ENCODE results near the gene MTUS2. TPM values are rescaled to one million over a fixed set of nuclear protein-coding genes. Genes with fewer than 3 reads are reported as not detected.

Gene MTUS2
- total RNA-seq, 1 donor from 2014 or later, result 0.08 TPM

GRCh38 chr13:28856287-28856686 lies 36.1 kb downstream of the MTUS2 start:
- DNase-seq (ENCODE audit: low read depth), result no peak

- no peak for DNase-seq (ENCODE audit: low read depth)
Measured at GRCh38 chr13:28859069-28859468, 38.9 kb downstream of the MTUS2 start.

GRCh38 chr13:28859717-28860116 lies 39.6 kb downstream of the MTUS2 start:
- no peak for DNase-seq (ENCODE audit: low read depth)

GRCh38 chr13:28864544-28864943 lies 44.4 kb downstream of the MTUS2 start:
- no peak for DNase-seq (ENCODE audit: low read depth)

GRCh38 chr13:28865149-28865744 lies 45.1 kb downstream of the MTUS2 start:
- DNase-seq (ENCODE audit: low read depth), result no peak

GRCh38 chr13:28865951-28866350 lies 45.8 kb downstream of the MTUS2 start:
- DNase-seq (ENCODE audit: low read depth), result no peak

- DNase-seq (ENCODE audit: low read depth), result no peak
Measured at GRCh38 chr13:28866932-28867331, 46.8 kb downstream of the MTUS2 start.

- no peak for DNase-seq (ENCODE audit: low read depth)
Measured at GRCh38 chr13:28867564-28867963, 47.4 kb downstream of the MTUS2 start.

- DNase-seq (ENCODE audit: low read depth), result no peak
Measured at GRCh38 chr13:28872427-28873176, 52.5 kb downstream of the MTUS2 start.

- no peak for DNase-seq (ENCODE audit: low read depth)
Measured at GRCh38 chr13:28875846-28876615, 55.9 kb downstream of the MTUS2 start.

- no peak for DNase-seq (ENCODE audit: low read depth)
Measured at GRCh38 chr13:28877408-28877807, 57.3 kb downstream of the MTUS2 start.

- DNase-seq (ENCODE audit: low read depth), result no peak
Measured at GRCh38 chr13:28885181-28885580, 65.0 kb downstream of the MTUS2 start.

GRCh38 chr13:28889086-28889732 lies 69.1 kb downstream of the MTUS2 start:
- DNase-seq (ENCODE audit: low read depth), result no peak

GRCh38 chr13:28890712-28891111 lies 70.6 kb downstream of the MTUS2 start:
- no peak for DNase-seq (ENCODE audit: low read depth)

- DNase-seq (ENCODE audit: low read depth), result no peak
Measured at GRCh38 chr13:28918030-28918429, 97.9 kb downstream of the MTUS2 start.

- no peak for DNase-seq (ENCODE audit: low read depth)
Measured at GRCh38 chr13:28922341-28922740, 102.2 kb downstream of the MTUS2 start.

- no peak for DNase-seq (ENCODE audit: low read depth)
Measured at GRCh38 chr13:28935104-28935503, 115.0 kb downstream of the MTUS2 start.

- DNase-seq (ENCODE audit: low read depth), result no peak
Measured at GRCh38 chr13:28942906-28943305, 122.8 kb downstream of the MTUS2 start.

- no peak for DNase-seq (ENCODE audit: low read depth)
Measured at GRCh38 chr13:28953714-28954418, 133.7 kb downstream of the MTUS2 start.

- DNase-seq (ENCODE audit: low read depth), result no peak
Measured at GRCh38 chr13:28954419-28954725, 134.2 kb downstream of the MTUS2 start.

GRCh38 chr13:28954810-28955209 lies 134.7 kb downstream of the MTUS2 start:
- no peak for DNase-seq (ENCODE audit: low read depth)
